ENCODE data around the gene ADRA2B. TPM values are rescaled to one million over a fixed set of nuclear protein-coding genes. Genes with fewer than 3 reads are reported as not detected.

Gene ADRA2B
- total RNA-seq, 4 donors from 2014 or later = 1.3 to 4.9 (median 2.1) TPM

DNA sequence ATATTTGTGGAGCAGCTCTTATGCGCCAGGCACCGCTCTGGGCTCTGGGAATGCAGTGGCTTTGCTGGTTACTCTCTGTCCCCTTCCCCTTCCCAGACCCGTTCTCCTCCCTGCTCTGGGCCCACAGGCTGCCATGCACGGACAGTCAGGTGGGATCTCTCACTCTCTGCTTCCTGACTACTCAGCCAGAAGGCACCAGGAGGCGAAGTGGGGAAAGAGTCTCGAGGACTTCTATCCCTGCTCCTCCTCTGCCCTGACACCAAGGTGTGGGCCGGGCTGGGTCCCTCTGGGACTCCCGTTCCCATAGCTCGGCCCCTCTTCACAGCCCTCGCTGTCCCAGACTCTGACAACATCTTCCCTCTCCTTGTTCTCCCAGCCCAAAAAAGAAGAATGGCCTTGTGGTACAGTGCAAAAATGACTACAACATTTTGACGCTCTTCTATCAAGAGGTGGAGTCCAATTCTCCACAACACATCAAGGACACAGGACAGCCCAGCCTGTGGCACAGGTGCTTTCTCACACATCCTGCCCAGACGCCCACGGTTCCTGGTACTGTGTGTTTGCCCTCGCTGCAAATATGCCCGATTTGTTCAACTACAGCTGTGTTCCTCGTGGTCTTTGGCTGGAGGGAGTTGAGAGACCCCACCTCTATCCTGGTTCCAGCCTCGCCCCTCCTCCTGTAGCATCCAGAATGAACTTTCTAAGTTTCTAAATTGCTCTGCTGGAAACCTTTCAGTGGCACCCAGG lies 42.9 kb upstream of the ADRA2B start:
- no peak for ATAC-seq
- H3K27ac ChIP-seq = no peak overlapping the region
- no peaks in the 10 kb centered on the region for H3K4me1 ChIP-seq
- no peaks in the 10 kb centered on the region for H3K36me3 ChIP-seq
- no peak overlapping the region for H3K4me3 ChIP-seq
- TF ChIP-seq, protein P1, sequence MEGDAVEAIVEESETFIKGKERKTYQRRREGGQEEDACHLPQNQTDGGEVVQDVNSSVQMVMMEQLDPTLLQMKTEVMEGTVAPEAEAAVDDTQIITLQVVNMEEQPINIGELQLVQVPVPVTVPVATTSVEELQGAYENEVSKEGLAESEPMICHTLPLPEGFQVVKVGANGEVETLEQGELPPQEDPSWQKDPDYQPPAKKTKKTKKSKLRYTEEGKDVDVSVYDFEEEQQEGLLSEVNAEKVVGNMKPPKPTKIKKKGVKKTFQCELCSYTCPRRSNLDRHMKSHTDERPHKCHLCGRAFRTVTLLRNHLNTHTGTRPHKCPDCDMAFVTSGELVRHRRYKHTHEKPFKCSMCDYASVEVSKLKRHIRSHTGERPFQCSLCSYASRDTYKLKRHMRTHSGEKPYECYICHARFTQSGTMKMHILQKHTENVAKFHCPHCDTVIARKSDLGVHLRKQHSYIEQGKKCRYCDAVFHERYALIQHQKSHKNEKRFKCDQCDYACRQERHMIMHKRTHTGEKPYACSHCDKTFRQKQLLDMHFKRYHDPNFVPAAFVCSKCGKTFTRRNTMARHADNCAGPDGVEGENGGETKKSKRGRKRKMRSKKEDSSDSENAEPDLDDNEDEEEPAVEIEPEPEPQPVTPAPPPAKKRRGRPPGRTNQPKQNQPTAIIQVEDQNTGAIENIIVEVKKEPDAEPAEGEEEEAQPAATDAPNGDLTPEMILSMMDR (IDR thresholded peaks at IDR 0.05) = no peak
- peaks cover 15% of the 10 kb centered on the region for H3K27me3 ChIP-seq
- 75 to 96% methylated on average over 4 to 13 of the region's 17 CpGs for WGBS, 2 donors (ENCODE audit: low coverage in 1 of 2)
- no peaks in the 10 kb centered on the region for H3K9me3 ChIP-seq

DNA sequence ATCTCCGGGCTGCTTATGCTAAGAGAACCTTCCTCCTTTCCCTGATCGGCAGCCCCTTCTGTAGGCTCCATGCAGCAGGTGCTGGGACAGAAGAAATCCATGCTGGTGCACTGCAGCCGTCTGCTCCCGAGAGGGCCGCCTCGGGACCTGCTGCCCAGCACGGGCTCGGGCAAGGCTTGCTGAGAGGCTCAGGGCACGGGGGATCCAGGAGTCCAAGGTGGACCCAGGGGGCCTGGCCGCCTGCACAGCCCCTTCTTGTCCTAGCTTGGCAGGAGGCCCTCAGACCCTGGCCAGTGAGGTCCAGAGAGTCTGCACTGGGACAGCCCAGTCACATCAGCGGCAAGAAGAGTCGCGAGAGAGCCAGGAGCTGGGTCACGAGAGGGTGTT lies 42.2 kb upstream of the ADRA2B start:
- WGBS, 2 donors (ENCODE audit: low coverage in 1 of 2) = 78% methylated on average over 2 of the region's 14 CpGs; no CpG with 5 or more reads in 1 of the 2 donors
- TF ChIP-seq POLR2AphosphoS5 (IDR thresholded peaks at IDR 0.05) = no peak
- no peak for TF ChIP-seq POLR2A (IDR thresholded peaks at IDR 0.05)
- TF ChIP-seq, protein P1 (IDR thresholded peaks at IDR 0.05) = no peak
- no peak for TF ChIP-seq EP300 (IDR thresholded peaks at IDR 0.05)
- Histone ChIP-seq H3K9me3 (no peaks in the 10 kb centered on the region), H3K4me3 (no peak overlapping the region), H3K27me3 (peaks cover 10% of the 10 kb centered on the region), H3K4me1 (no peaks in the 10 kb centered on the region), H3K27ac (no peak overlapping the region), H3K36me3 (no peaks in the 10 kb centered on the region)
- ATAC-seq = no peak

DNA sequence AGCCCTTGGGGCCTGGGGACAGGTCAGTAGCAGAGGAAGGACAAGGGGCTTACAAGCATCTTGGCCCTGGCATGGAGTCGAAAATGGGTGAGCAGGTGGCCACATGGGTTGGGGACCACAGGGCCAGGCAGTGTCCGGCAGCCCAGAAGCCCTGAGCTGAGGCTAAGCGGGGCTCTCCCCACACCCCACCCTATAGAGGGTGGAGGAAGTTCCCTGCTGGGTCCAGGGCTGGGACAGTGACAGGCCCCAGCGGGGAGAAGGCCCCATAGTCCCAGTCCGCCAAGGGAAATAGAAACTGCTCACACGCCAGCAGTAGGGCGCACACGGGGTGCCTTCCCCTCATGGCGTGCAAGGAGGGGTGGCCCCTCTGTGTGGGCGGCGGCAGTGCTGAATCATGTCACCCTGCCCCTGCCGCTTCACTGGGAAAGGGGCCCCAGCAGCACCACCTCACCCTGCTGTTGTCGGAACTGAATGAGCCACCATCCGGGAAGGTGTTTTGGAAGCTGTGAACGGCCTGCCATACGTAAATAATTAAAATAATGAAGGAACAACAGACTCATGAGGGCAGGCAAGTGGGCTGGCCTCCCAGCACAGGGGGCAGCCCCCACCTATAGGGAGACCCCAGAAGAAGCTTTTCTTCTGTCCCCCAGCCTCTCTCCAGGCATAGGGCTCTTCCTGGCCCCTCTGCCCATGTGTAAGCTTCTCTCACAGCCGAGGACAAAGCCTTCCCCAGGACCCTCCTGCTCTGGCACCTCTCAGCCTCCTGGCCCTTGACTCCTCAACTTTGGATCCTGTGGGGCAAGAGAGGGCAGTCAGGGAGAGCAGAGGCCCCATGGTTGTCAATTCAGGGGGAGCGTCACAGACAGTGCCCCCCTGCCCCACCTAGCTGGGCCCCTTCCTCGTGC lies 41.5 kb upstream of the ADRA2B start:
- H3K36me3 ChIP-seq = no peaks in the 10 kb centered on the region
- no peaks in the 10 kb centered on the region for H3K4me1 ChIP-seq
- H3K9me3 ChIP-seq = no peaks in the 10 kb centered on the region
- H3K27ac ChIP-seq = no peak overlapping the region
- H3K27me3 ChIP-seq = peaks cover 10% of the 10 kb centered on the region
- TF ChIP-seq, protein P1 (IDR thresholded peaks at IDR 0.05) = no peak
- TF ChIP-seq POLR2AphosphoS5 (IDR thresholded peaks at IDR 0.05) (no peak), POLR2A (IDR thresholded peaks at IDR 0.05) (no peak), EP300 (IDR thresholded peaks at IDR 0.05) (no peak)
- H3K4me3 ChIP-seq = no peak overlapping the region
- 59 to 67% methylated on average over 3 to 4 of the region's 19 CpGs for WGBS, 2 donors (ENCODE audit: low coverage in 1 of 2)
- ATAC-seq = no peak

DNA sequence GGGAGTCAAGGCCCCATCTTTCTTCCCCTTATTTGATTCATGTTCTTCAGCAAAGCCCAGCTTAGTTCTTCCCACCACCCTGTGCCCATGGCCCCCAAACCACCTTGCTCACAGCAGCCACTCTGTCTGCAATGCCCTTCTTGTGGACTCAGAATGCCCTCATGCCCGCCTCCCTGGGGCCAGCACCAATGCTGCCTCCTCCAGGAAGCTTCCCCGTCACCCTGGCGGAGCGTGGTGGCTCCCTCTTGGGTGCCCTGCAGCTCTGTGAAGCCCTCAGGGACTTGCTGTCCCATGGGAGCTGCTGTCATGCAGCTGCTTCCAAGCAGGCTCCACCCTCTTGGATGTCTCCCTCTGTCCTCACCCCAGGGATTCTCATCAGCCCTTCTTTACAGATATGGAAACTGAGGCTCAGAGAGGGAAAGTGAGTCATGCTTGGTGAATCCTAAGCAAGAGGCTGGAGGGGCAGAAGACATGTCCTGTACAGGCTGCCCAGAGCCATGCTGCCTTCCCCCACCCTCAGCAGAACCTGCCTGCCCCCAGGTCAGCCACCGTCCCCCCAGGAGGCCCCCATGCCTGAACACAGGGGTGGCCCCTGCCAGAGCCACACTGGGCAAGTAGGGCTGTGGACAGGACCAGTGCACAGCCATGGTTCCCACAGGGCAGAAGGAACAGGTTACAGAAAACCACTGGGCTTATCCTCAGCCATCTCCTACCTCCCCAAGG lies 40.7 kb upstream of the ADRA2B start:
- 67% methylated on average over 1 of the region's 5 CpGs; no CpG with 5 or more reads in 1 of the 2 donors for WGBS, 2 donors (ENCODE audit: low coverage in 1 of 2)
- no peak overlapping the region for H3K27ac ChIP-seq

More for the DNA sequence above, 40.7 kb upstream of the ADRA2B start:
- TF ChIP-seq POLR2AphosphoS5 (IDR thresholded peaks at IDR 0.05) (no peak), POLR2A (IDR thresholded peaks at IDR 0.05) (no peak), EP300 (IDR thresholded peaks at IDR 0.05) (no peak)
- TF ChIP-seq, protein P1 (IDR thresholded peaks at IDR 0.05) = no peak
- ATAC-seq = no peak
- H3K9me3 ChIP-seq = no peaks in the 10 kb centered on the region
- no peak overlapping the region for H3K4me3 ChIP-seq
- no peaks in the 10 kb centered on the region for H3K4me1 ChIP-seq
- no peaks in the 10 kb centered on the region for H3K36me3 ChIP-seq
- H3K27me3 ChIP-seq = peaks cover 10% of the 10 kb centered on the region

Measured in gastroesophageal sphincter (tissue), 4 donors.